K562 (cell line): Measurements from ENCODE around the gene PEX11B. TPM values are rescaled to one million over a fixed set of nuclear protein-coding genes. Genes with fewer than 3 reads are reported as not detected.

Experiments
- ATF6 ChIP-seq: sonication (generic); formaldehyde crosslinking; IDR thresholded peaks from 2 replicates; pipeline ENCODE4 v1.4.0; 2020; ENCODE audit warnings: mild to moderate bottlenecking, missing genetic modification reagents
- BCOR ChIP-seq: fragments of 450-650 bp; IDR thresholded peaks from 2 replicates; pipeline ENCODE4 v1.6.1; 2016
- BRCA1 ChIP-seq, 2 experiments: fragments of 450-650 bp in 1 of 2; sonication (generic) in 1 of 2; formaldehyde crosslinking in 1 of 2; IDR thresholded peaks; 2 replicates each; pipeline versions ENCODE4 v1.5.0 to v1.6.1; 2017 to 2020; ENCODE audit warnings: mild to moderate bottlenecking in 1 of 2, missing genetic modification reagents in 1 of 2
- MXD1 ChIP-seq: fragments of 250-450 bp; sonication (Bioruptor Pico); IDR thresholded peaks from 2 replicates; pipeline ENCODE4 v1.8.0; 2021; ENCODE audit warnings: borderline replicate concordance, mild to moderate bottlenecking, moderate library complexity; ENCODE audit not compliant: poor library complexity, severe bottlenecking
- PHB2 ChIP-seq: fragments of 450-650 bp; IDR thresholded peaks from 2 replicates; pipeline ENCODE4 v1.6.1; 2017; ENCODE audit warnings: low read depth
- PRMT5 ChIP-seq: sonication (generic); formaldehyde crosslinking; IDR thresholded peaks from 2 replicates; pipeline ENCODE4 v1.5.0; 2020; ENCODE audit warnings: missing genetic modification reagents
- TBP ChIP-seq: optimal IDR thresholded peaks from 2 replicates; pipeline ENCODE3; 2011; ENCODE audit warnings: low read depth, low read length, improper control_type of control experiment
- TFAP4 ChIP-seq: sonication (generic); formaldehyde crosslinking; IDR thresholded peaks from 2 replicates; pipeline ENCODE4 v1.8.0; 2022; ENCODE audit warnings: missing genetic modification reagents, mild to moderate bottlenecking, moderate library complexity, borderline replicate concordance
- XRCC3 ChIP-seq: fragments of 450-650 bp; IDR thresholded peaks from 2 replicates; pipeline ENCODE4 v1.6.1; 2017; ENCODE audit warnings: mild to moderate bottlenecking, moderate library complexity
- ZBTB8A ChIP-seq: fragments of 450-650 bp; IDR thresholded peaks from 2 replicates; pipeline ENCODE4 v1.6.1; 2018; ENCODE audit warnings: mild to moderate bottlenecking, moderate library complexity; ENCODE audit not compliant: partially characterized antibody
- ZC3H8 ChIP-seq: fragments of 450-650 bp; IDR thresholded peaks from 2 replicates; pipeline ENCODE4 v1.6.1; 2017
- ZFX ChIP-seq: sonication (generic); formaldehyde crosslinking; IDR thresholded peaks from 2 replicates; pipeline ENCODE4 v1.8.0; 2022; ENCODE audit warnings: mild to moderate bottlenecking, missing genetic modification reagents, moderate library complexity
- ZNF77 ChIP-seq: fragments of 250-450 bp; sonication (Bioruptor Pico); IDR thresholded peaks from 2 replicates; pipeline ENCODE4 v1.5.0; 2020
- ZSCAN29 ChIP-seq: fragments of 450-650 bp; IDR thresholded peaks from 2 replicates; pipeline ENCODE4 v1.6.1; 2017
- polyA plus RNA-seq, 8 experiments: library from polyadenylated mRNA; depleted of rRNA in 4 of 8; stranded (reverse) in 5 of 8; unstranded in 3 of 8; fragments of >200 nt; fragmentation: Nextera tagmentation in 2 of 8; fragmentation: Illumina TruSeq in 1 of 8; extraction: Ambion mirVana in 2 of 8; extraction: Trizol in 1 of 8; gene quantifications; 2 replicates each; pipeline versions ENCODE4 v1.2.1 to v1.2.3, GENCODE V29; 2011 to 2014; ENCODE audit warnings: inconsistent platforms in 1 of 8, missing spikeins in 1 of 8
- total RNA-seq, 7 experiments: library from RNA; depleted of rRNA in 6 of 7; stranded (reverse); fragments of >200 nt in 6 of 7; fragmentation: Illumina TruSeq in 2 of 7; extraction: Trizol in 2 of 7; gene quantifications; 2 replicates each; pipeline versions ENCODE4 v1.2.1 to v1.2.3, GENCODE V29; 2011 to 2021; ENCODE audit warnings: low replicate concordance in 1 of 7
- TF ChIP-seq, protein P1 (sequence below), 2 experiments: fragments of 200-800 bp in 1 of 2; sonication (Bioruptor generic) in 1 of 2; sonication (generic) in 1 of 2; formaldehyde crosslinking in 1 of 2; IDR thresholded peaks in 1 of 2; conservative IDR thresholded peaks in 1 of 2; 2 replicates each; pipeline versions ENCODE4 v1.5.0 to v1.6.1; 2016 to 2020; ENCODE audit warnings: missing compliant biosample characterization in 1 of 2, missing genetic modification characterization in 1 of 2, missing genetic modification reagents in 1 of 2
- TF ChIP-seq, protein P2 (sequence below): fragments of 250-450 bp; sonication (Bioruptor Pico); IDR thresholded peaks from 2 replicates; pipeline ENCODE4 v1.4.0; 2020; ENCODE audit warnings: mild to moderate bottlenecking, moderate library complexity, borderline replicate concordance
- TF ChIP-seq, protein P3 (sequence below): fragments of 450-650 bp; IDR thresholded peaks from 2 replicates; pipeline ENCODE4 v1.6.1; 2017; ENCODE audit warnings: mild to moderate bottlenecking, moderate library complexity

The PEX11B gene
- total and polyA plus RNA-seq, 9 of the 15 experiments (the other 6 are each of a cell fraction or from before 2014, with no cell fraction given), result 13.2 to 60.0 (median 21.7) TPM

- TF ChIP-seq, protein P1, sequence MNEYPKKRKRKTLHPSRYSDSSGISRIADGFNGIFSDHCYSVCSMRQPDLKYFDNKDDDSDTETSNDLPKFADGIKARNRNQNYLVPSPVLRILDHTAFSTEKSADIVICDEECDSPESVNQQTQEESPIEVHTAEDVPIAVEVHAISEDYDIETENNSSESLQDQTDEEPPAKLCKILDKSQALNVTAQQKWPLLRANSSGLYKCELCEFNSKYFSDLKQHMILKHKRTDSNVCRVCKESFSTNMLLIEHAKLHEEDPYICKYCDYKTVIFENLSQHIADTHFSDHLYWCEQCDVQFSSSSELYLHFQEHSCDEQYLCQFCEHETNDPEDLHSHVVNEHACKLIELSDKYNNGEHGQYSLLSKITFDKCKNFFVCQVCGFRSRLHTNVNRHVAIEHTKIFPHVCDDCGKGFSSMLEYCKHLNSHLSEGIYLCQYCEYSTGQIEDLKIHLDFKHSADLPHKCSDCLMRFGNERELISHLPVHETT (CRISPR knock-in tag; conservative IDR thresholded peaks at IDR 0.05 in 1 of 2, IDR thresholded peaks at IDR 0.05 in 1 of 2), result no peak
- TF ChIP-seq ATF6 (no peak), TFAP4 (CRISPR knock-in tag) (peak; percentile 22; the same call in 1 of the 2 replicates), BCOR (no peak), MXD1 (CRISPR knock-in tag) (no peak), PHB2 (no peak), PRMT5 (CRISPR knock-in tag) (no peak), TBP (peak; percentile 29), ZC3H8 (no peak), BRCA1 (IDR thresholded peaks at IDR 0.05) (no peak), BRCA1 (CRISPR knock-in tag; IDR thresholded peaks at IDR 0.05) (0 out of 2 replicates have a peak, but pooled peaks have one; percentile 76), ZFX (CRISPR knock-in tag) (peak; percentile 59; the same call in 1 of the 2 replicates), ZSCAN29 (no peak), ZBTB8A (no peak), XRCC3 (no peak), ZNF77 (CRISPR knock-in tag) (no peak)
- TF ChIP-seq, protein P2, sequence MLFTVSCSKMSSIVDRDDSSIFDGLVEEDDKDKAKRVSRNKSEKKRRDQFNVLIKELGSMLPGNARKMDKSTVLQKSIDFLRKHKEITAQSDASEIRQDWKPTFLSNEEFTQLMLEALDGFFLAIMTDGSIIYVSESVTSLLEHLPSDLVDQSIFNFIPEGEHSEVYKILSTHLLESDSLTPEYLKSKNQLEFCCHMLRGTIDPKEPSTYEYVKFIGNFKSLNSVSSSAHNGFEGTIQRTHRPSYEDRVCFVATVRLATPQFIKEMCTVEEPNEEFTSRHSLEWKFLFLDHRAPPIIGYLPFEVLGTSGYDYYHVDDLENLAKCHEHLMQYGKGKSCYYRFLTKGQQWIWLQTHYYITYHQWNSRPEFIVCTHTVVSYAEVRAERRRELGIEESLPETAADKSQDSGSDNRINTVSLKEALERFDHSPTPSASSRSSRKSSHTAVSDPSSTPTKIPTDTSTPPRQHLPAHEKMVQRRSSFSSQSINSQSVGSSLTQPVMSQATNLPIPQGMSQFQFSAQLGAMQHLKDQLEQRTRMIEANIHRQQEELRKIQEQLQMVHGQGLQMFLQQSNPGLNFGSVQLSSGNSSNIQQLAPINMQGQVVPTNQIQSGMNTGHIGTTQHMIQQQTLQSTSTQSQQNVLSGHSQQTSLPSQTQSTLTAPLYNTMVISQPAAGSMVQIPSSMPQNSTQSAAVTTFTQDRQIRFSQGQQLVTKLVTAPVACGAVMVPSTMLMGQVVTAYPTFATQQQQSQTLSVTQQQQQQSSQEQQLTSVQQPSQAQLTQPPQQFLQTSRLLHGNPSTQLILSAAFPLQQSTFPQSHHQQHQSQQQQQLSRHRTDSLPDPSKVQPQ (CRISPR knock-in tag), result no peak
- TF ChIP-seq, protein P3, sequence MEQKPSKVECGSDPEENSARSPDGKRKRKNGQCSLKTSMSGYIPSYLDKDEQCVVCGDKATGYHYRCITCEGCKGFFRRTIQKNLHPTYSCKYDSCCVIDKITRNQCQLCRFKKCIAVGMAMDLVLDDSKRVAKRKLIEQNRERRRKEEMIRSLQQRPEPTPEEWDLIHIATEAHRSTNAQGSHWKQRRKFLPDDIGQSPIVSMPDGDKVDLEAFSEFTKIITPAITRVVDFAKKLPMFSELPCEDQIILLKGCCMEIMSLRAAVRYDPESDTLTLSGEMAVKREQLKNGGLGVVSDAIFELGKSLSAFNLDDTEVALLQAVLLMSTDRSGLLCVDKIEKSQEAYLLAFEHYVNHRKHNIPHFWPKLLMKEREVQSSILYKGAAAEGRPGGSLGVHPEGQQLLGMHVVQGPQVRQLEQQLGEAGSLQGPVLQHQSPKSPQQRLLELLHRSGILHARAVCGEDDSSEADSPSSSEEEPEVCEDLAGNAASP, result no peak
These were observed 749 bp upstream of the PEX11B start (continued) for GRCh38 chr1:145918992-145919939.
